Mesothelial cell of epicardium (in vitro differentiated cells): ENCODE results near the gene M1AP. TPM values are rescaled to one million over a fixed set of nuclear protein-coding genes. Genes with fewer than 3 reads are reported as not detected.

ENCODE experiments used
- DNase-seq, 2 experiments: peaks; one replicate each; pipeline ENCODE4 v3.0.0; 2021; ENCODE audit warnings: low spot score in 2 of 2; ENCODE audit not compliant: unreplicated experiment in 2 of 2
- H3K27ac Mint-ChIP-seq: 2 replicates; pipeline ENCODE4 v1.8.0; 2021; ENCODE audit warnings: mixed read lengths
- H3K27me3 Mint-ChIP-seq: 2 replicates; pipeline ENCODE4 v1.8.0; 2021; ENCODE audit warnings: low read depth, mixed read lengths
- H3K36me3 Mint-ChIP-seq: 2 replicates; pipeline ENCODE4 v1.8.0; 2021; ENCODE audit warnings: mixed read lengths
- H3K4me1 Mint-ChIP-seq: 2 replicates; pipeline ENCODE4 v1.8.0; 2021; ENCODE audit warnings: mixed read lengths
- H3K4me3 Mint-ChIP-seq: 2 replicates; pipeline ENCODE4 v1.8.0; 2021; ENCODE audit warnings: mild to moderate bottlenecking, moderate library complexity, mixed read lengths
- H3K9me3 Mint-ChIP-seq: 2 replicates; pipeline ENCODE4 v1.8.0; 2021; ENCODE audit warnings: mixed read lengths
- total RNA-seq: library from RNA; stranded (reverse); gene quantifications from 3 replicates; pipeline ENCODE4 v1.2.1, GENCODE V29; 2021
- TF ChIP-seq, protein P1 (sequence below): fragments of 200-600 bp; sonication (generic); IDR thresholded peaks from one replicate; pipeline ENCODE4 v1.5.0; 2021; ENCODE audit warnings: antibody characterized with exemption; ENCODE audit not compliant: unreplicated experiment

The M1AP gene
- total RNA-seq, 1 donor from 2014 or later = 7.4 TPM

DNA sequence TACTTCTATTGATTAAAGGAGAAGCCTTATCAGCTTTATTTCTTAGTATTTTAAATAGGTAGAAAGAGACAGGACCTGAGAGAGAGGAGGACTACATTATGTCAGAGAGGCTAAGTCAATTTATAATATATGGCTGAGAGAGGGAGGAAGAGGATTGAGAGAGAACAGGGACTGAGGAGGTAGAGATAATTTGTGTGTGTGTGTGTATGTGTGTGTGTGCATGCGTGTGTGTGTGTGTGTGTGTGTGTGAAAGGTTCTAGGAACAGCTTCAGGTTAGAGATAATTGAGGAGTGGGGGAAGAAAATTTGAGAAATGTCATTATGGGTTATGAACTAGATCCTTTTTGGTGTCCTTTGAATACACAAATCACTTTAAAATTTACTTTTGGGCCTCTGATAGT is 78.4 kb downstream of the M1AP start:
- Mint-ChIP-seq H3K4me3 (no peak overlapping the region), H3K9me3 (no peaks in the 10 kb centered on the region), H3K27me3 (peaks cover 7% of the 10 kb centered on the region), H3K36me3 (peaks cover 3% of the 10 kb centered on the region), H3K4me1 (peaks cover 3% of the 10 kb centered on the region), H3K27ac (no peak overlapping the region)
- no peak for DNase-seq
- TF ChIP-seq, protein P1, sequence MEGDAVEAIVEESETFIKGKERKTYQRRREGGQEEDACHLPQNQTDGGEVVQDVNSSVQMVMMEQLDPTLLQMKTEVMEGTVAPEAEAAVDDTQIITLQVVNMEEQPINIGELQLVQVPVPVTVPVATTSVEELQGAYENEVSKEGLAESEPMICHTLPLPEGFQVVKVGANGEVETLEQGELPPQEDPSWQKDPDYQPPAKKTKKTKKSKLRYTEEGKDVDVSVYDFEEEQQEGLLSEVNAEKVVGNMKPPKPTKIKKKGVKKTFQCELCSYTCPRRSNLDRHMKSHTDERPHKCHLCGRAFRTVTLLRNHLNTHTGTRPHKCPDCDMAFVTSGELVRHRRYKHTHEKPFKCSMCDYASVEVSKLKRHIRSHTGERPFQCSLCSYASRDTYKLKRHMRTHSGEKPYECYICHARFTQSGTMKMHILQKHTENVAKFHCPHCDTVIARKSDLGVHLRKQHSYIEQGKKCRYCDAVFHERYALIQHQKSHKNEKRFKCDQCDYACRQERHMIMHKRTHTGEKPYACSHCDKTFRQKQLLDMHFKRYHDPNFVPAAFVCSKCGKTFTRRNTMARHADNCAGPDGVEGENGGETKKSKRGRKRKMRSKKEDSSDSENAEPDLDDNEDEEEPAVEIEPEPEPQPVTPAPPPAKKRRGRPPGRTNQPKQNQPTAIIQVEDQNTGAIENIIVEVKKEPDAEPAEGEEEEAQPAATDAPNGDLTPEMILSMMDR = no peak

DNA sequence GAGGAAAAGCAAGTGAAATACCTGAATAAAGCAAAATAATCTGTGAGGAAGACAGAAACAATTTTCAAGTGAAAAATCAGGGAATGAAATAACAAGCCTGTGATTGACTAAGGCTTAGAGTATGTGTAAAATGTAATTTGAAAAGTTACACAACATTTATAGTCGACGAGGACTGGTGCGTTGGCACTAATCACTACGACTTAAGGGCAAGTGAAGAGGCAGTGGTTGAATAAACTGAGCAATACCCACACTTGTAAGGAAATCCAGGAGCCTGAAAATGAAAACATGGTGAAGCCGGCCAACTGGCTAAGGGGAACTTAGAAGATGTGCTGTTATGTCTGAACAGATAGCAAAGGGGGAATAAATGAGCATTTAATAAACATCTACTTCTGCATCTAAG is 80.2 kb downstream of the M1AP start:
- Mint-ChIP-seq H3K4me1 (peaks cover 3% of the 10 kb centered on the region), H3K4me3 (no peak overlapping the region), H3K27ac (no peak overlapping the region), H3K36me3 (peaks cover 3% of the 10 kb centered on the region), H3K9me3 (no peaks in the 10 kb centered on the region), H3K27me3 (peaks cover 11% of the 10 kb centered on the region)
- no peak for DNase-seq
- TF ChIP-seq, protein P1 = no peak

DNA sequence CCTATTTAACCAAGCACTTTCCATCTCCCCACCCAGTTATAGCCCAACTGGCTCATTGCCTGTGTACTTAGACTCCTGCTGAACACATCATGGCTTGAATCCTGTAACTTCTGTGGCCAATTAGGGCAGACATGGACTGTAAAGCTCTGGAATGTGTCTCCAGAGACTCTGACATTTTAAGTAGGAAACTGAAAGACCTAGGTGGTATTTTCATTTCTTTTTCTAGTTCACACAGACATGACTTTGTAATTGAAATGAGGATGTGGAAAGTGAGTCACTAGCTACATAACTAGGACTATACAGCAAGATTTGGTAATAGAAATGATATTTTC is 81.4 kb downstream of the M1AP start:
- Mint-ChIP-seq H3K4me3 (no peak overlapping the region), H3K9me3 (no peaks in the 10 kb centered on the region), H3K4me1 (peaks cover 3% of the 10 kb centered on the region), H3K27me3 (peaks cover 19% of the 10 kb centered on the region), H3K27ac (no peak overlapping the region), H3K36me3 (peaks cover 3% of the 10 kb centered on the region)
- TF ChIP-seq, protein P1 = no peak
- DNase-seq = no peak

DNA sequence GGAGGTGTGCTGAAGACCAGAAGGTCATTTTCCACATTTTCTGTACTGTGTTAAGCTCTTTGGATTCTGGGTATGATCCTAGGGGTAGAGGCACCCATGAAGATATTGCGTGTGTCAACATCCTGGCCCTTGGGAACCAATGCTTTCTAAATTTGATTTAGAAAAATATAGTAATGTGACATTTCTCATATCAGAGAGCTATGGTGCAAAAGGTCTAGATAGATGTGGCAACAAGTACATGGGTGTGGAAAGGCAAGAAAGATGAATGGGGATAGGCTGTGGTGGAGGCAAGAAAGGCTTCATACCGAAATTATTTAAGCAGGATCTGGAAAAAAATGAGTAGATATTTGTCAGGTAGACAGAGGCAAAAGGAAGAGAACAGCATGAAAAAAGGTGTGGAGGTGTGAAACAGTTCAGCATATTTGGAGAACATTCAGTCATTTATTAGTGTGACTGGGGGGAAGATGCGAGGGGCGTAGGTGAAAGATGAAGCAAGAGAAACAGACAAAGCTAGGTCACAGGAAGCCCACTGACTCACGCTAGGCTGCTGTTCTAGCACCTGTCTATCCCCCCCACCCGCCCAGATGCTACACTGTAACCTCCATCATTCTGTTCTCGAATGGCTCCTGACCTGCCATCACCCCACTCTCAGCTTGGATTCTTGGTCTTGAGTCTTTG is 81.9 kb downstream of the M1AP start:
- TF ChIP-seq, protein P1 = no peak
- H3K4me3 Mint-ChIP-seq = no peak overlapping the region
- H3K27ac Mint-ChIP-seq = no peak overlapping the region
- no peaks in the 10 kb centered on the region for H3K9me3 Mint-ChIP-seq
- peaks cover 3% of the 10 kb centered on the region for H3K4me1 Mint-ChIP-seq
- H3K27me3 Mint-ChIP-seq = peaks cover 24% of the 10 kb centered on the region
- no peak for DNase-seq
- H3K36me3 Mint-ChIP-seq = peaks cover 3% of the 10 kb centered on the region

DNA sequence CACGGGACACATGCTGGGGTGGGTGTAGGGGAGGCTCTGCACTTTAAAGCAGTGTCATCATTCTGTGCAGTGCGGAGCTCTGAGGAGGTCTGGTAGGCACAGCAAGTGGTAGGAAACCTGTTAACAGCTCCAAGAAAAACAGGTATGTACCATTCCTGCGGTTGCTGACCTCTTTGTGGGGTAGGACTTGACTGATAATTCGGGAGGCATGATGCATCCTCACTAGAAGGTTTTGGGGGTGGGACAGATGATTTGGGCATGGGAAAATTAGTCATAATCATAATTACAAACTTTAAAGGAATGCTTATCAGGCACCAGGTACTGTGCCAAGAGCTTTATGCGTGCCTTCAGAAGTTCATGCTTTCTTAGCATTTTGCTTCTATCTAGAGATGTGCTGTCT is 83.9 kb downstream of the M1AP start:
- Mint-ChIP-seq H3K9me3 (no peaks in the 10 kb centered on the region), H3K27ac (no peak overlapping the region), H3K36me3 (peaks cover 3% of the 10 kb centered on the region), H3K4me3 (no peak overlapping the region), H3K27me3 (peaks cover 39% of the 10 kb centered on the region), H3K4me1 (peaks cover 11% of the 10 kb centered on the region)
- TF ChIP-seq, protein P1 = no peak
- DNase-seq = no peak
